GM19238 (cell line): ENCODE measurements around the gene OR5A1.
A peak's percentile ranks its signal among the peaks of the same experiment; 100 is the strongest.
"Not testable (repeated sequence)": the region's sequence is repeated elsewhere in the genome, so short reads cannot be mapped to it uniquely, and the experiment has no call there.

ENCODE experiments used
- DNase-seq: peaks from one replicate; pipeline ENCODE4 v3.0.0; 2011; ENCODE audit warnings: low spot score; ENCODE audit not compliant: insufficient read length

OR5A1 gene

DNA sequence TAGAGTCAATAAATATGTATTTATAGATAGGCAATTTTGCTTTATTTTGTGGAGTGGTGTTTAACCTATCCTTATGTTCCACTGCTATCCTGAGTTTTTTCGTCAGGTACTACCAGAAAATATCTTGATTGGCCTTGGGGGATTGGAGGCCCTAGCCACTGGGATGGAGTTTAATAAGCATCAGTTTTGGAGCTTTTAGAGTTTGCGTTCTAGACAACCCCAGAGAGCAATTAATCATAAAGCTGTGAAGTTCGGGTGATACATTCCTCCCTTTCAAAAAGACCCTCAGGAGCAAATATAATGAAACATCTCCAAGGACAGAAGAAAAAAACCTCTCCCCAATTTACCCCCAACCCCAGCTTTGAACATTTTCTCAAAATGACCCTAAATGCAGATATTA is at the start of gene OR5A1:
OR5A1 (plus strand) TSS at position 301 of the 400 bp plus-strand sequence. CDS start 6,700 bp downstream, outside the sequence.
- no peak for DNase-seq

- DNase-seq, result no peak
Observed at GRCh38 chr11:59394186-59394585, 42.1 kb upstream of the OR5A1 start.

DNA sequence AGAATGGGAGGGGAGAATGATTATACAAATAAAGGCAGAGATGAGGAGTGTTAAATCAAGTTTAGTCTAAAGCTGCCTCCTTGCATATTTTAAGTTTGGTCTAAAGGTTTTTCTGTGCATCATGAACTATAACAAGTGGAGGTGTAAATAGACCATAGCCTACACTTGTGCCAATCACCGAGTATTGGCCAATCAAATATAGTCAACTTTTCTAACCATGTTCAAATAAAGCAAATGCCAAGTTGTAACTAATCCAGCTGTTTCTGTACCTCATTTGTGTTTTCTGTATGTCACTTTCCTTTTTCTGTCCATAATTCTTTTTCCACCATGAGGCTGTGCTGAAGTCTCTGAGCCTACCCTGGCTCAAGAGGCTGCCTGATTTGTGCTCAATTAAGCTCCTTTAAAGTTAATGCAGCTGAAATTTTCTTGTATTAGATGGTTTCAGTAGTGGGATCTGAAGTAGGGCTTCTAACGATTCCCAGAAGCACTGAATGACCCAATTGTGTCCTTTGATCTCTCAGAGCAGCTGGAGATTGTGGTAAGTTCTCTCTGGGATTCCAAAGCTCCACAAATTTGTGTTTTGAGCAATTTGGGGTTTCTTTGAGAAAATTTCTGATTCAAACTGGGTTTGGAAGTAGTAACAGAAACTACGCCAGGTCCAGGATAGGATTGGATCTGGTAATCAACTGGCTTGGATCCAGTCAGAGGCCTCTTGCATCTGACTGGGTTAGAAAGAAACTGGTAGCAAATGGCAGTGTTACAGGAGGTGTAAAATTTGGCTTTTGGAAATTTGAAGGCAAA is 35.6 kb upstream of the OR5A1 start:
- DNase-seq, result no peak

GRCh38 chr11:59401262-59401552 is 35.1 kb upstream of the OR5A1 start:
- no peak for DNase-seq

- DNase-seq, result no peak
Observed at GRCh38 chr11:59403546-59403945, 32.7 kb upstream of the OR5A1 start.

DNA sequence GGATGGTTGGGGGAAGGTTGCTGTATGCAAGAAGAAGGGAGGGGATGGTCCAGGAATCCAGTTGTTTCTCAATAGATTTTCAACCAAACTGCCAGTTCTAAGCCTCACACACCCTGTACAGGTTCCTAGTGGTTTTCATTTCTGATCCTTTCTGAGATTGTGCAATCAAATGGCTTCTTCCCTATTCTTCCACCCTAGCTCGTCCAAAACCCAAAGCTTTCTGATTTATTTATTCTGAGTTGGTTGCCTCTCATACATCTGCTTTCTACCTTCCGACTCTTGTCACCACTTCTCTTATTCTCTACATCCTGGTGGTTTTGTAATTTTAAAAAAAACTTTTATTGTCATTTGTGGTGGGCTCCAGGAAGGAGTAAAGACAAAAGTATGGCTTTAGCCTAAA is 22.6 kb upstream of the OR5A1 start:
- no peak for DNase-seq

- no peak for DNase-seq
Observed at GRCh38 chr11:59415111-59415510, 21.2 kb upstream of the OR5A1 start.

- DNase-seq, result no peak
Observed at GRCh38 chr11:59416613-59417012, 19.7 kb upstream of the OR5A1 start.

DNA sequence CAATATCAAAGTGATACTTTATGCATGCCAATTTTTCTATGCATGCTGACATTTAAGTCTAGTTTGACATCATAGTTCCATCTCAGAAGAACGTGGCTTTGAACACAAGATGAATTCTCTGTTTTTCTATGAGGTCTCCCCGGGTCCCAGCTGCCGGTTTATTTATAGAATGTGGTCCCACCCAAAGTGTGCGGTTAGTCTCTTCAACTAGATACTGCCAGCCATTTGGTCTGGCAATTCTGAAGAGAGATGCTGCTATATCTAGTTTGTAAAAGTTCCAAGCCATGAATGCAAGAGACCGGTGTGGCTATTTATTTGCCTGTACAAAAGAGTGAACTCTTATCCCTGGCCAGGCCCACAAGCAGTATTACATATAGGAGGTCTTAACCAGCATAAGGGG is 19.2 kb upstream of the OR5A1 start:
- DNase-seq, result no peak

DNA sequence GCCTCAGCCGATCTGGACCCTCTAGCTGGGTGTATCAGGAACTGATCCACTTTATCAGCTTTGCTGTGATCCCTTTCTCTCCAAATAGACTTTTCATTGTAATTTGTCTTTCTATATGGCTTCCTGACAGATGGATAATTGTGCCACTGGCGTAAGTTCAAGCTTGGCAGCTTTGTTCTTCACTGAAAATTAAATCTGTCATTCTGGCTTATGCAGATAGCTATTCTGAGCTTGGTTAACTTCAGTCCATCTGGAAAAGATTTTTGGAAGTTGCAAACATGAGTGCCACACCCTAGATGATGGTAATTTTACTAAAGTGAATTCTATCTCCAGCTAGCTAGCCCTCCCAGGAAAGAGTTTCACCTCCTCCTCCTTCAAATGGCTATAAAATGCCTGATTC is 18.1 kb upstream of the OR5A1 start:
- DNase-seq, result no peak

- no peak for DNase-seq
Observed at GRCh38 chr11:59423835-59424234, 12.4 kb upstream of the OR5A1 start.

DNA sequence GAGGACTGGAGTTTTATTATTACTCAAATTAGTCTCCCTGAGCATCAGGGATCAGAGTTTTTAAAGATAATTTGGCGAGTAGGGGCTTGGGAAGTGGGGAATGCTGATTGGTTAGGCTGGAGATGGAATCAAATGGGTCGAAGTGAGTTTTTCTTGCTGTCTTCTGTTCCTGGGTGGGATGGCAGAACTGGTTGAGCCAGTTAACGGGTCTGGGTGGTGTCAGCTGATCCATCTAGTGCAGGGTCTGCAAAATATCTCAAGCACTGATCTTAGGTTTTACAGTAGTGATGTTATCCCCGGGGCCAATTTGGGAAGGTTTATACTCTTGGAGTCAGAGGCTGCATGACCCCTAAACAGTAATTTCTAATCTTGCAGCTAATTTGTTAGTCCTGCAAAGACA is 11.1 kb upstream of the OR5A1 start:
- no peak for DNase-seq

- no peak for DNase-seq
Observed at GRCh38 chr11:59426361-59427067, 9.8 kb upstream of the OR5A1 start, which contains the start of gene OR5A2. Gene OR5A2, minus strand, starts transcription at chr11:59426413. Its CDS starts 3,460 bp downstream, at chr11:59422953.

GRCh38 chr11:59427068-59427382 is 9.2 kb upstream of the OR5A1 start:
- DNase-seq, result no peak

GRCh38 chr11:59429924-59430516 is 6.2 kb upstream of the OR5A1 start:
- peak; percentile 19 for DNase-seq

GRCh38 chr11:59437770-59438169 is 1.5 kb downstream of the OR5A1 start:
- no peak for DNase-seq

- DNase-seq, result not testable (repeated sequence)
Observed at GRCh38 chr11:59445624-59446023, 9.4 kb downstream of the OR5A1 start.

DNA sequence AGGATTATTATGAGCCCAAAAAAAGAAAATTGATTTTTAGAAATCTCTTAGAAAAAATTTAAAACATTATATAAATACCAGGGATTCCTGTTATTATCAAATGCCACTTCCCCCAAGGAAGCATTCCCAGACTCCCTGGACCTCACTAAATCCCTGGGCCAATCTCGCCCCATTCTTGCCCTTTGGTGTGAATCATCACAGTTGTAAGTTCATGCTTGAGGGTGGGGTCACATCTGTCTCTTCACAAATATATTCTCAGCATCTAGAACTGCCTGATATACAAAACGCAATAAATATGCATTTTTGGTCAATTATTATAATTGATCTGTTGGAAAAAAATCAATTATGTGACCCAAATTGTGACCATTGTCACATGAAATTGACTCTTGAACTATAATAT is 12.2 kb downstream of the OR5A1 start:
- DNase-seq, result no peak

- no peak for DNase-seq
Observed at GRCh38 chr11:59456661-59457060, 20.4 kb downstream of the OR5A1 start, which contains the start of gene OR4D6. Gene OR4D6, plus strand, starts transcription at chr11:59456961. Its CDS starts 0 bp downstream, at chr11:59456961.

- DNase-seq, result no peak
Observed at GRCh38 chr11:59459916-59460315, 23.6 kb downstream of the OR5A1 start.

- no peak for DNase-seq
Observed at GRCh38 chr11:59463190-59463641, 26.9 kb downstream of the OR5A1 start.

GRCh38 chr11:59473015-59473414 is 36.7 kb downstream of the OR5A1 start, which contains the start of gene OR4D10:
Gene OR4D10, plus strand, starts transcription at chr11:59473315. Its CDS starts 4,115 bp downstream, at chr11:59477430.
- no peak for DNase-seq
